Pancreas (tissue), 10 donors: Measurements from ENCODE around the gene CLDN5. TPM values are rescaled to one million over a fixed set of nuclear protein-coding genes. Genes with fewer than 3 reads are reported as not detected.
A peak's percentile ranks its signal among the peaks of the same experiment; 100 is the strongest.

Source experiments
- ATAC-seq, 4 donors: fragments of 200-7000 bp; cut with Tn5 transposase; one replicate each; pipeline versions ENCODE4 v1.8.0 to v1.9.1; 2020; ENCODE audit warnings: mild to moderate bottlenecking in 4 of 4, moderate library complexity in 4 of 4
- DNase-seq, 6 donors: peaks; one replicate each; pipeline ENCODE4 v3.0.0-alpha.2; 2020
- FAIRE-seq: peaks from 2 replicates; lab custom pipeline; 2012; peaks lifted over from hg19 to GRCh38; lab: Jason Lieb, UNC
- H3K27ac ChIP-seq, 4 donors: fragments of 200-600 bp; sonication (generic); 1 replicate in 3 of 4; 2 replicates in 1 of 4; pipeline versions ENCODE4 v1.5.0 to v1.8.0; 2020
- H3K27me3 ChIP-seq, 4 donors: fragments of 200-600 bp; one replicate each; pipeline ENCODE4 v1.8.0; 2021
- H3K36me3 ChIP-seq, 3 donors: fragments of 200-600 bp; sonication (generic) in 1 of 3; one replicate each; pipeline versions ENCODE4 v1.5.0 to v1.8.0; 2020 to 2021
- H3K4me1 ChIP-seq, 3 donors: fragments of 200-600 bp; one replicate each; pipeline ENCODE4 v1.8.0; 2021
- H3K4me3 ChIP-seq, 4 donors: fragments of 200-600 bp; sonication (generic) in 2 of 4; one replicate each; pipeline versions ENCODE4 v1.5.0 to v1.8.0; 2020 to 2021
- H3K9me3 ChIP-seq, 4 donors: fragments of 200-600 bp; one replicate each; pipeline ENCODE4 v1.8.0; 2021
- WGBS, 2 donors: extraction: QIAGEN DNeasy Blood & Tissue Kit; methylation state at CpG; one replicate each; pipeline ENCODE4 v1.1.7; 2013; 5-methylcytosine and 5-hydroxymethylcytosine counted together
- intact Hi-C, 3 donors: fragments of 100-400 bp; cut with DNase I; formaldehyde crosslinking; loops; one replicate each; pipeline versions ENCODE4 v1.11.1 to v1.14.2; 2022
- polyA plus RNA-seq, 2 donors: library from polyadenylated mRNA; stranded (reverse); fragments of 200-250 nt; gene quantifications; one replicate each; pipeline ENCODE4 v1.2.3, GENCODE V29; 2013
- total RNA-seq, 6 donors: library from RNA; stranded (reverse); fragmentation: NEBNext Ultra II Directional in 4 of 6; extraction: Animal tissue kit (Norgen Biotek cat#: 25700) in 4 of 6; gene quantifications; one replicate each; pipeline versions ENCODE4 v1.2.1 to v1.2.4, GENCODE V29; 2021 to 2023
- TF ChIP-seq, protein P1 (sequence below), 4 donors: fragments of 200-600 bp; sonication (generic) in 3 of 4; IDR thresholded peaks; one replicate each; pipeline versions ENCODE4 v1.5.0 to v1.8.0; 2021; ENCODE audit warnings: antibody characterized with exemption in 4 of 4
- donor health status: healthy with polysubstance abuse.
- donor health status: DM: no; HTN: no; CAD: no; lungs with moderate emphysema.
- donor health status: DM: no; HTN: no; CAD: no.
- donor health status: control.
- donor health status: control.
- donor health status: Bipolar disorder and iron deficiency.
- donor health status: DM: yes; HTN: yes; CAD: no.
- donor health status: DM: no; HTN: no; CAD: no.
- donor health status: DM: no; HTN: no; CAD: no.
- donor health status: DM: yes; HTN: yes; CAD: no.

CLDN5 gene
- total and polyA plus RNA-seq, 8 donors = 3.5 to 47.3 (median 7.1) TPM

DNA sequence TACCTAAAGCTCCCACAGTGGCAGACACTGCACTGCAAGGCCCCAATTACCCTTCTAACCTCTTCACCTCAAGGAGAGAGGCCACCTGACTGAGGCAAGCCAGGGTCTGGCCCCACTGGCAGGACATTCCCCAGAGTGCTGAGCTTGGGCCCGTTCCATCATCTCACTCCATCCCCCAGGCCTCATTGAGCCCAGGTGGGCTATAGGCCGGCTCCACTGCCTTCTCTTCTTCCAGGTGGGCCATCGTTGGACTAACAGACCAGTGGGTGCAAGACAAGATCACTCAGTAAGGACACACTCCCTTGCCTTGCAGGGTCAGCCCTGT, 25.4 kb downstream of the CLDN5 start:
- no peaks in the 10 kb centered on the region for H3K36me3 ChIP-seq
- TF ChIP-seq, protein P1, sequence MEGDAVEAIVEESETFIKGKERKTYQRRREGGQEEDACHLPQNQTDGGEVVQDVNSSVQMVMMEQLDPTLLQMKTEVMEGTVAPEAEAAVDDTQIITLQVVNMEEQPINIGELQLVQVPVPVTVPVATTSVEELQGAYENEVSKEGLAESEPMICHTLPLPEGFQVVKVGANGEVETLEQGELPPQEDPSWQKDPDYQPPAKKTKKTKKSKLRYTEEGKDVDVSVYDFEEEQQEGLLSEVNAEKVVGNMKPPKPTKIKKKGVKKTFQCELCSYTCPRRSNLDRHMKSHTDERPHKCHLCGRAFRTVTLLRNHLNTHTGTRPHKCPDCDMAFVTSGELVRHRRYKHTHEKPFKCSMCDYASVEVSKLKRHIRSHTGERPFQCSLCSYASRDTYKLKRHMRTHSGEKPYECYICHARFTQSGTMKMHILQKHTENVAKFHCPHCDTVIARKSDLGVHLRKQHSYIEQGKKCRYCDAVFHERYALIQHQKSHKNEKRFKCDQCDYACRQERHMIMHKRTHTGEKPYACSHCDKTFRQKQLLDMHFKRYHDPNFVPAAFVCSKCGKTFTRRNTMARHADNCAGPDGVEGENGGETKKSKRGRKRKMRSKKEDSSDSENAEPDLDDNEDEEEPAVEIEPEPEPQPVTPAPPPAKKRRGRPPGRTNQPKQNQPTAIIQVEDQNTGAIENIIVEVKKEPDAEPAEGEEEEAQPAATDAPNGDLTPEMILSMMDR (IDR thresholded peaks at IDR 0.05) = no peak
- intact Hi-C loops = no loop called here
- H3K27me3 ChIP-seq = no peaks in the 10 kb centered on the region
- 87 to 90% methylated on average over 3 of the region's 3 CpGs for WGBS, 2 donors
- H3K27ac ChIP-seq = no peak overlapping the region
- DNase-seq (no peak), ATAC-seq (no peak), FAIRE-seq (no peak)
- H3K4me1 ChIP-seq = no peaks in the 10 kb centered on the region
- H3K9me3 ChIP-seq = no peaks in the 10 kb centered on the region
- no peak overlapping the region for H3K4me3 ChIP-seq

DNA sequence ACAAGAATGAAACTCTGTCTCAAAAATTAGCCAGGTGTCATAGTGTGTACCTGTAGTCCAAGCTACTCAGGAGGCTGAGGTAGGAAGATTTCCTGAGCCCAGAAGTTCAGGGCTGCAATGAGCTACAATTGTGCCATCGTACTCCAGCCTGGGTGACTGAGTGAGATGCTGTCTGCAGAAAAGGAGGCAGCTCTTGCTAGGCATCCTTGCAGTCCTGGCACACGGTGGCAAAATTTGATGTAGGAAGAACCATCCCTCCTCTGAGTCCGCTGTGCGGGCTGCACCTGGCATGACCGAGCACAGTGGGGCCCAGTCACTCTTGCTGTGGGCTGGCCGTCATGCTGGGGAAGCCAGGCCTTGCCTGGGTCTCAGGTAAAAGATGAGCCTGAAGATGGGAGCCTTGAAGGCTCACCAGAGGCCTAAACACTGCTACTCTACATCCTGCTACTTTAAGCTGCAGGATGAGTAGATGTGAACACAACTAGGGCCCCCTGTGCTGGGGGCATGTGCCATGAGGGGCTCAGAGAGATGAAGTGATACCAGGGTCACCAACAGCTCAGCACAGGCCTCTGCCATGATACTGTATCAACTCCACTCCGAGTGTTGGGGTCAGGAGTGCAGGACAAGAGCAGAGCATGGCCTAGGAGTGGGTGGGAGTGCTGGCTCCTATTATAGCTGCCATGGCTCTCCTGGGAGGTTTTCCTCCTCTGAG, 25.9 kb downstream of the CLDN5 start:
- no peaks in the 10 kb centered on the region for H3K4me1 ChIP-seq
- 94 to 95% methylated on average over 7 of the region's 7 CpGs for WGBS, 2 donors
- FAIRE-seq = no peak
- H3K36me3 ChIP-seq = no peaks in the 10 kb centered on the region
- H3K27ac ChIP-seq = no peak overlapping the region
- TF ChIP-seq, protein P1 (IDR thresholded peaks at IDR 0.05) = no peak
- H3K4me3 ChIP-seq = no peak overlapping the region
- no peak for DNase-seq
- H3K9me3 ChIP-seq = no peaks in the 10 kb centered on the region
- intact Hi-C loops = no loop called here
- H3K27me3 ChIP-seq = no peaks in the 10 kb centered on the region
- no peak for ATAC-seq

DNA sequence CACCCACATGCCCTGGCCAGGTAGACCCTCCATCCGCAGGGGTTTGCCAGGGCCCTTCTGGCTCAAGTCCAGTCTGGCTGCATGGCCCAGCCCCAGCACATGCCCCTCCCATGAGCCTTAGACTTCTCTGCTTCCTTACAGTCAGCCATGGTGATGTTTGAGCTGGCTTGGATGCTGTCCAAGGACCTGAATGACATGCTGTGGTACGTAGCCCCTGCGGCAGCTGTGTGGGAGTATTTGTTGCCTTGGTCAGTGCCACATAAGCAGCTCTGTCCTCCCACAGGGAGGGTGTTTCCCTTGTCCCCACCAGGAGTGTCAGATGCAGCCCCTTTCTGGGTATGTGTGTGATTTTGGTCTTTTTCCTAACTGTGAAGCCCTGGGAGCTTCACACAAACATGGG, 27.0 kb downstream of the CLDN5 start:
- ATAC-seq (peak in 2 of 4 donors; percentile 31 to 32), FAIRE-seq (no peak), DNase-seq (no peak)
- H3K9me3 ChIP-seq = no peaks in the 10 kb centered on the region
- no peaks in the 10 kb centered on the region for H3K4me1 ChIP-seq
- WGBS, 2 donors = 69 to 71% methylated on average over 3 of the region's 3 CpGs
- TF ChIP-seq, protein P1 (IDR thresholded peaks at IDR 0.05) = no peak
- no peak overlapping the region for H3K4me3 ChIP-seq
- intact Hi-C loops = no loop called here
- H3K27ac ChIP-seq = no peak overlapping the region
- H3K27me3 ChIP-seq = no peaks in the 10 kb centered on the region
- H3K36me3 ChIP-seq = no peaks in the 10 kb centered on the region

DNA sequence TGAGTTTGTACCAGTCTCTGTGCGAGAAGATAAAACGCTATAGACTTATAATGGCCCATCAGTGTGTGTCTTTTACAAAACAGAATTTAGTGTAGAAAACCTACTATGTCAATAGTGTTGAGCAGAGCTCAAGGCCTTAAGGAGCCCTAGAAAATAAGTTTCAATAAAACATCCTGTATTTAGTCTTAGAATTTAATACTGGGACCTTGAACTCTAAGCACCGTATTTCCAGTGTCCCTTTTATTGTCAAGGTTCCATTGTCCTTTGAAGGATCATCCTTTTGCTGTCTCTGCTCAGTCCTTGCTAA, 27.9 kb downstream of the CLDN5 start:
- Histone ChIP-seq H3K27ac (no peak overlapping the region), H3K4me1 (no peaks in the 10 kb centered on the region), H3K27me3 (no peaks in the 10 kb centered on the region), H3K4me3 (no peak overlapping the region), H3K9me3 (no peaks in the 10 kb centered on the region), H3K36me3 (no peaks in the 10 kb centered on the region)
- intact Hi-C loops = no loop called here
- FAIRE-seq (no peak), ATAC-seq (no peak), DNase-seq (no peak)
- TF ChIP-seq, protein P1 (IDR thresholded peaks at IDR 0.05) = no peak
- WGBS, 2 donors = 90 to 94% methylated on average over 3 of the region's 3 CpGs

DNA sequence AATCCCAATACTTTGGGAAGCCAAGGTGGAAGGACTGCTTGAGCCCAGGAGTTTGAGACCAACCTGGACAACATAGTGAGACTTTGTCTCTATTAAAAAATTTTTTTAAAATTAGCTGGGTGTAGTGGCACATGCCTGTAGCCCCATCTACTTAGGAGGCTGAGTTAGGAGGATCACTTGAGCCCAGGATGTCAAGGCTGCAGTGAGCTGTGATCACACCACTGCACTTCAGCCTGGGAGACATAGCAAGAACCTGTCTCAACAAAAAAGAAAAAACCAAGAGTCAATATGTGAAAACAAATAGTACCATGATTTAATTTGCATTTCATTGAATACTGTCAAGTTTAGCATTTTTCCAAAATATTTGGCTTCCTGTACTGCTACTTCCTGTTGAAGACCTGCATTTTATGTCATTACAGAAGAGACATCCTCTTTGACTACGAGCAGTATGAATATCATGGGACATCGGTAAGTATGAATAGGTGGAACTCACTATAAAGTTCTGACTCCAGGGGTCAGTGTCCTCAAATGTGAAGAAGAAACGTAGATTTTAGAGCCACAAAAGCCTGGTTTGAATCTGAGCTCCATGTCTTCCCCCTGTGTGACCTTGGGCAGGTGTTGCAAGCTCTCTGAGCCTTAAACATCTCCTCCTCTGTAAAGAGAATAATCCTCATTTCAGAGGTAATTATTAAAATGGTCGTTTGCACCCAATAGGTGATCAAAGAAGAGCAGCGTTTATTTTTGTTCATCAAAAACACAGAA, 28.5 kb downstream of the CLDN5 start:
- DNase-seq (no peak), ATAC-seq (no peak), FAIRE-seq (no peak)
- TF ChIP-seq, protein P1 (IDR thresholded peaks at IDR 0.05) = no peak
- Histone ChIP-seq H3K9me3 (no peaks in the 10 kb centered on the region), H3K27me3 (no peaks in the 10 kb centered on the region), H3K4me1 (no peaks in the 10 kb centered on the region), H3K36me3 (no peaks in the 10 kb centered on the region), H3K4me3 (no peak overlapping the region), H3K27ac (no peak overlapping the region)
- 63 to 68% methylated on average over 5 of the region's 5 CpGs for WGBS, 2 donors
- intact Hi-C loops = no loop called here
